H9 (cell line): ENCODE data around the gene PHOX2A. TPM values are rescaled to one million over a fixed set of nuclear protein-coding genes. Genes with fewer than 3 reads are reported as not detected.

Experiments
- DNase-seq: peaks from one replicate; pipeline ENCODE4 v3.0.0-alpha.2; 2017
- H2AFZ ChIP-seq: one replicate; pipeline ENCODE4 v1.6.1; 2013; ENCODE audit warnings: mild to moderate bottlenecking, low read length, control low read depth, moderate library complexity
- H2AK5ac ChIP-seq: 2 replicates; pipeline ENCODE4 v1.6.1; 2013; ENCODE audit warnings: low read length, control low read depth, mixed read lengths; ENCODE audit not compliant: insufficient read length
- H2BK120ac ChIP-seq: one replicate; pipeline ENCODE4 v1.6.1; 2013; ENCODE audit warnings: low read depth, mild to moderate bottlenecking, low read length, control low read depth, inconsistent platforms; ENCODE audit not compliant: poor library complexity, severe bottlenecking
- H2BK12ac ChIP-seq: 2 replicates; pipeline ENCODE4 v1.6.1; 2013; ENCODE audit warnings: low read length, control low read depth, mixed read lengths, low read depth; ENCODE audit not compliant: insufficient read length
- H2BK15ac ChIP-seq: 2 replicates; pipeline ENCODE4 v1.6.1; 2013; ENCODE audit warnings: low read depth, low read length, control low read depth
- H2BK20ac ChIP-seq: one replicate; pipeline ENCODE4 v1.6.1; 2013; ENCODE audit warnings: low read depth, mild to moderate bottlenecking, low read length, control low read depth, inconsistent platforms; ENCODE audit not compliant: poor library complexity, severe bottlenecking
- H2BK5ac ChIP-seq: 2 replicates; pipeline ENCODE4 v1.6.1; 2013; ENCODE audit warnings: low read length, control low read depth, mixed read lengths; ENCODE audit not compliant: insufficient read length
- H3K14ac ChIP-seq: 2 replicates; pipeline ENCODE4 v1.6.1; 2013; ENCODE audit warnings: low read length, control low read depth; ENCODE audit not compliant: insufficient read depth
- H3K18ac ChIP-seq: 2 replicates; pipeline ENCODE4 v1.6.1; 2013; ENCODE audit warnings: low read depth, mild to moderate bottlenecking, mixed read lengths, low read length, control low read depth; ENCODE audit not compliant: insufficient read length
- H3K23ac ChIP-seq: 2 replicates; pipeline ENCODE4 v1.6.1; 2013; ENCODE audit warnings: low read length, control low read depth, mixed read lengths, low read depth; ENCODE audit not compliant: insufficient read length
- H3K23me2 ChIP-seq: 2 replicates; pipeline ENCODE4 v1.6.1; 2013; ENCODE audit warnings: low read depth, mild to moderate bottlenecking, mixed read lengths, low read length, control low read depth; ENCODE audit not compliant: insufficient read length, poor library complexity, severe bottlenecking
- H3K27ac ChIP-seq: 2 replicates; pipeline ENCODE4 v1.5.1; 2013; ENCODE audit warnings: low read length, control low read depth, mixed read lengths, low read depth; ENCODE audit not compliant: insufficient read length
- H3K27me3 ChIP-seq: 2 replicates; pipeline ENCODE4 v1.6.1; 2013; ENCODE audit warnings: low read length, control low read depth, inconsistent platforms; ENCODE audit not compliant: insufficient read depth
- H3K4ac ChIP-seq: 2 replicates; pipeline ENCODE4 v1.6.1; 2013; ENCODE audit warnings: low read depth, mild to moderate bottlenecking, control low read depth, inconsistent platforms, low read length, moderate library complexity
- H3K4me1 ChIP-seq: 2 replicates; pipeline ENCODE4 v1.6.1; 2013; ENCODE audit warnings: low read length, control low read depth, inconsistent platforms; ENCODE audit not compliant: insufficient read depth
- H3K4me2 ChIP-seq: 2 replicates; pipeline ENCODE4 v1.6.1; 2013; ENCODE audit warnings: low read length, control low read depth, mixed read lengths; ENCODE audit not compliant: insufficient read length, insufficient read depth
- H3K56ac ChIP-seq: 2 replicates; pipeline ENCODE4 v1.6.1; 2013; ENCODE audit warnings: low read depth, mild to moderate bottlenecking, mixed read lengths, low read length, control low read depth; ENCODE audit not compliant: insufficient read length
- H3K79me1 ChIP-seq: 2 replicates; pipeline ENCODE4 v1.6.1; 2013; ENCODE audit warnings: low read depth, mild to moderate bottlenecking, moderate library complexity, low read length, control low read depth, inconsistent platforms; ENCODE audit not compliant: insufficient read depth, poor library complexity, severe bottlenecking
- H3K79me2 ChIP-seq: 2 replicates; pipeline ENCODE4 v1.6.1; 2013; ENCODE audit warnings: low read length, control low read depth, inconsistent platforms; ENCODE audit not compliant: insufficient read depth
- H3K9ac ChIP-seq: 2 replicates; pipeline ENCODE4 v1.6.1; 2013; ENCODE audit warnings: low read length, control low read depth, mixed read lengths; ENCODE audit not compliant: insufficient read length; ENCODE audit errors: extremely low read depth
- H3K9me3 ChIP-seq: one replicate; pipeline ENCODE4 v1.6.1; 2013; ENCODE audit warnings: low read depth, low read length, inconsistent platforms; ENCODE audit not compliant: control insufficient read depth
- H3T11ph ChIP-seq: one replicate; pipeline ENCODE4 v1.6.1; 2013; ENCODE audit warnings: mild to moderate bottlenecking, low read length, control low read depth, inconsistent platforms
- H4K20me1 ChIP-seq: one replicate; pipeline ENCODE4 v1.6.1; 2013; ENCODE audit not compliant: control insufficient read depth, insufficient read length, insufficient read depth
- H4K5ac ChIP-seq: 2 replicates; pipeline ENCODE4 v1.6.1; 2013; ENCODE audit warnings: low read depth, mild to moderate bottlenecking, mixed read lengths, low read length, control low read depth; ENCODE audit not compliant: insufficient read length
- H4K8ac ChIP-seq: replicated peaks from 2 replicates; pipeline ENCODE4 v1.6.1; 2013; ENCODE audit warnings: low read length, control low read depth, mixed read lengths, low read depth; ENCODE audit not compliant: insufficient read length
- H4K91ac ChIP-seq: 2 replicates; pipeline ENCODE4 v1.6.1; 2013; ENCODE audit warnings: low read depth, mild to moderate bottlenecking, moderate library complexity, mixed read lengths, low read length, control low read depth; ENCODE audit not compliant: insufficient read length
- H3K27ac Mint-ChIP-seq, 3 experiments: 2 replicates in 2 of 3; 3 replicates in 1 of 3; pipeline ENCODE4 v1.8.0; 2020 to 2021; ENCODE audit warnings: mixed read lengths in 3 of 3, mild to moderate bottlenecking in 1 of 3, moderate library complexity in 1 of 3
- H3K27me3 Mint-ChIP-seq: 2 replicates; pipeline ENCODE4 v1.8.0; 2021; ENCODE audit warnings: low read depth, mild to moderate bottlenecking, moderate library complexity, mixed read lengths
- H3K36me3 Mint-ChIP-seq, 3 experiments: 2 replicates in 2 of 3; 3 replicates in 1 of 3; pipeline ENCODE4 v1.8.0; 2020 to 2021; ENCODE audit warnings: low read depth in 3 of 3, mixed read lengths in 3 of 3; ENCODE audit not compliant: insufficient read depth in 1 of 3
- H3K4me1 Mint-ChIP-seq, 2 experiments: 2 replicates each; pipeline ENCODE4 v1.8.0; 2020; ENCODE audit warnings: mixed read lengths in 2 of 2
- H3K4me3 Mint-ChIP-seq, 2 experiments: 2 replicates in 1 of 2; 3 replicates in 1 of 2; pipeline ENCODE4 v1.8.0; 2020 to 2021; ENCODE audit warnings: mild to moderate bottlenecking in 2 of 2, mixed read lengths in 2 of 2, moderate library complexity in 1 of 2
- H3K9me3 Mint-ChIP-seq, 2 experiments: 2 replicates in 1 of 2; 3 replicates in 1 of 2; pipeline ENCODE4 v1.8.0; 2020; ENCODE audit warnings: mild to moderate bottlenecking in 2 of 2, mixed read lengths in 2 of 2, moderate library complexity in 1 of 2
- CTCF ChIP-seq: fragments of 200-600 bp; sonication (generic); conservative IDR thresholded peaks from 3 replicates; pipeline ENCODE4 v1.8.0; 2021; ENCODE audit warnings: antibody characterized with exemption, mild to moderate bottlenecking
- WGBS: extraction: QIAGEN DNeasy Blood & Tissue Kit; methylation state at CpG from one replicate; pipeline ENCODE4 v1.1.7; 2013; ENCODE audit warnings: missing lambda C conversion rate, low lambda C conversion rate, mixed read lengths; ENCODE audit not compliant: insufficient read length; ENCODE audit errors: extremely low coverage; 5-methylcytosine and 5-hydroxymethylcytosine counted together
- total RNA-seq: library from RNA; stranded (reverse); gene quantifications from 2 replicates; pipeline ENCODE4 v1.2.1, GENCODE V29; 2021

Gene PHOX2A
- total RNA-seq, 1 experiment from 2014 or later = 1.4 TPM

- Mint-ChIP-seq H3K27me3 (peaks cover 2% of the 10 kb centered on the region; the same call in 1 of the 2 replicates), H3K4me1 (peaks cover 19 to 25% of the 10 kb centered on the region in 2 experiments), H3K9me3 (no peaks in the 10 kb centered on the region), H3K27ac (no peak within 1 kb of the TSS), H3K4me3 (no peak within 1 kb of the TSS), H3K36me3 (no peaks in the 10 kb centered on the region)
- no peak within 1 kb of the TSS for H2BK12ac ChIP-seq
- H3K4ac ChIP-seq = no peak within 1 kb of the TSS
- no peak within 1 kb of the TSS for H3T11ph ChIP-seq
- H2AFZ ChIP-seq = no peak within 1 kb of the TSS
- H4K8ac ChIP-seq = no peak within 1 kb of the TSS
- no peak within 1 kb of the TSS for H4K91ac ChIP-seq
- no peaks in the 10 kb centered on the region for H4K20me1 ChIP-seq
- H3K23ac ChIP-seq = no peak within 1 kb of the TSS
- H2BK5ac ChIP-seq = no peak within 1 kb of the TSS
- no peak within 1 kb of the TSS for H3K4me2 ChIP-seq
- H3K9me3 ChIP-seq = no peaks in the 10 kb centered on the region
- H3K79me2 ChIP-seq = no peaks in the 10 kb centered on the region
- no peak within 1 kb of the TSS for H3K27ac ChIP-seq
- no peak within 1 kb of the TSS for H3K56ac ChIP-seq
- H2BK20ac ChIP-seq = no peak within 1 kb of the TSS
- no peak within 1 kb of the TSS for H2BK120ac ChIP-seq
- no peaks in the 10 kb centered on the region for H3K23me2 ChIP-seq
- no peaks in the 10 kb centered on the region for H3K27me3 ChIP-seq
- no peak within 1 kb of the TSS for H3K14ac ChIP-seq
- peak; percentile 49 for DNase-seq
- no peak within 1 kb of the TSS for H2BK15ac ChIP-seq
- no peaks in the 10 kb centered on the region for H3K79me1 ChIP-seq
- H3K4me1 ChIP-seq = no peaks in the 10 kb centered on the region
- H4K5ac ChIP-seq = no peak within 1 kb of the TSS
- H3K9ac ChIP-seq = no peak within 1 kb of the TSS
- no peak within 1 kb of the TSS for H2AK5ac ChIP-seq
- no peak for TF ChIP-seq CTCF
- no peak within 1 kb of the TSS for H3K18ac ChIP-seq
- WGBS = no CpG with 5 or more reads among the region's 5 CpGs
Measured at GRCh38 chr11:72191961-72192381, 52.0 kb downstream of the PHOX2A start, which contains the start of gene FOLR1. FOLR1 (plus strand) TSS chr11:72192140; CDS start chr11:72192174, 34 bp downstream.
